ENCODE results near the gene ADAT2.

ADAT2 gene

GRCh38 chr6:143441680-143442545, 8.6 kb downstream of the ADAT2 start:
- in situ Hi-C loops (cut with HindIII; ENCODE audit: low sequenced_read_pairs) = no loop called here

- in situ Hi-C loops (cut with HindIII; ENCODE audit: low sequenced_read_pairs) = no loop called here
These were observed 9.5 kb downstream of the ADAT2 start for GRCh38 chr6:143441010-143441409.

- in situ Hi-C loops (cut with HindIII; ENCODE audit: low sequenced_read_pairs) = no loop called here
These were observed 17.9 kb downstream of the ADAT2 start for GRCh38 chr6:143432588-143432987.

GRCh38 chr6:143431226-143431625, 19.3 kb downstream of the ADAT2 start:
- in situ Hi-C loops (cut with HindIII; ENCODE audit: low sequenced_read_pairs) = no loop called here

- in situ Hi-C loops (cut with HindIII; ENCODE audit: low sequenced_read_pairs) = no loop called here
These were observed 20.5 kb downstream of the ADAT2 start for GRCh38 chr6:143429970-143430369.

- in situ Hi-C loops (cut with HindIII; ENCODE audit: low sequenced_read_pairs) = no loop called here
These were observed 23.2 kb downstream of the ADAT2 start for GRCh38 chr6:143427109-143427817.

GRCh38 chr6:143426026-143426425, 24.5 kb downstream of the ADAT2 start:
- in situ Hi-C loops (cut with HindIII; ENCODE audit: low sequenced_read_pairs) = no loop called here

GRCh38 chr6:143419526-143419925, 31.0 kb downstream of the ADAT2 start:
- in situ Hi-C loops (cut with HindIII; ENCODE audit: low sequenced_read_pairs) = no loop called here

GRCh38 chr6:143414769-143415168, 35.7 kb downstream of the ADAT2 start:
- in situ Hi-C loops (cut with HindIII; ENCODE audit: low sequenced_read_pairs) = no loop called here

- in situ Hi-C loops (cut with HindIII; ENCODE audit: low sequenced_read_pairs) = no loop called here
These were observed 39.6 kb downstream of the ADAT2 start for GRCh38 chr6:143410859-143411270.

GRCh38 chr6:143408787-143409162, 41.7 kb downstream of the ADAT2 start:
- in situ Hi-C loops (cut with HindIII; ENCODE audit: low sequenced_read_pairs) = no loop called here

GRCh38 chr6:143408151-143408786, 42.2 kb downstream of the ADAT2 start:
- in situ Hi-C loops (cut with HindIII; ENCODE audit: low sequenced_read_pairs) = no loop called here

- in situ Hi-C loops (cut with HindIII; ENCODE audit: low sequenced_read_pairs) = no loop called here
These were observed 43.8 kb downstream of the ADAT2 start for GRCh38 chr6:143406673-143407072.

- in situ Hi-C loops (cut with HindIII; ENCODE audit: low sequenced_read_pairs) = no loop called here
These were observed 44.9 kb downstream of the ADAT2 start for GRCh38 chr6:143405373-143406154.

- in situ Hi-C loops (cut with HindIII; ENCODE audit: low sequenced_read_pairs) = no loop called here
These were observed 47.7 kb downstream of the ADAT2 start for GRCh38 chr6:143402721-143403336.

- in situ Hi-C loops (cut with HindIII; ENCODE audit: low sequenced_read_pairs) = no loop called here
These were observed 48.7 kb downstream of the ADAT2 start for GRCh38 chr6:143401636-143402370.

- in situ Hi-C loops (cut with HindIII; ENCODE audit: low sequenced_read_pairs) = no loop called here
These were observed 49.4 kb downstream of the ADAT2 start for GRCh38 chr6:143401068-143401446.

- in situ Hi-C loops (cut with HindIII; ENCODE audit: low sequenced_read_pairs) = no loop called here
These were observed 50.0 kb downstream of the ADAT2 start for GRCh38 chr6:143400258-143401067.

- in situ Hi-C loops (cut with HindIII; ENCODE audit: low sequenced_read_pairs) = no loop called here
These were observed 50.7 kb downstream of the ADAT2 start for GRCh38 chr6:143399775-143400174.

All from DLD1 (cell line).